Measurements from ENCODE around the gene C15orf61.

DNA sequence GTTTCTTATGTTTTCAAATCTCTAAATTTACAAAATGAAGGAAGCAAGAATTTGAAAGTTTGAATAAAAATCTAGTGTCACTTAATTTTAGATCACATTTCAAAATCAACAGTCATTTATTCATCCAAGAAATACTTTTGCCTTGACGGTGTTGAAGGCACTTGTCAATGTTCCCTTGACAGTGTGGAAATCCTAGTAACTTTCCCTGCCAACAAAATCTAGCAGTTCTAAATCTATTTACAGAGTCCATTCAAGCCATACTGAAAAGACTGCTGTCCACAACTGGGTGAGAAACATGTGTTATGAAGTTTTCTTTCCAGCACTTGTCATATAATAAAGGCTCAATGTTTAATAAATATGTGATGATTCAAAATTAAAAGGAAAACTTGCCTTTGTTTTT lies 12.9 kb downstream of the C15orf61 start:
- TF ChIP-seq EZH2 (optimal IDR thresholded peaks at IDR 0.05; ENCODE audit: low read depth, low read length): no peak
- TF ChIP-seq EZH2phosphoT487 (IDR thresholded peaks at IDR 0.05; ENCODE audit: low read length): no peak
